Esophagus squamous epithelium (tissue), 4 donors: Measurements from ENCODE around the gene FEM1B.
A peak's percentile ranks its signal among the peaks of the same experiment; 100 is the strongest.

ENCODE experiments used
- CTCF ChIP-seq, 6 experiments: fragments of 450-650 bp in 4 of 6; fragments of 200-600 bp in 2 of 6; sonication (generic) in 2 of 6; IDR thresholded peaks; one replicate each; pipeline ENCODE4 v1.5.1; 2016 to 2019; ENCODE audit warnings: antibody characterized with exemption in 6 of 6, mild to moderate bottlenecking in 4 of 6, moderate library complexity in 4 of 6
- POLR2A ChIP-seq, 4 donors: fragments of 450-650 bp; IDR thresholded peaks; one replicate each; pipeline ENCODE4 v1.6.1; 2017; ENCODE audit warnings: antibody characterized with exemption in 4 of 4, mild to moderate bottlenecking in 4 of 4, moderate library complexity in 3 of 4

GRCh38 chr15:68316061-68316804 lies 38.7 kb downstream of the FEM1B start:
- TF ChIP-seq CTCF (IDR thresholded peaks at IDR 0.05) (peak in 1 of 6 experiments; percentile 10), POLR2A (IDR thresholded peaks at IDR 0.05) (no peak)
